Mucosa of gallbladder (tissue), 1 donor: ENCODE data around the gene SNX9. TPM values are rescaled to one million over a fixed set of nuclear protein-coding genes. Genes with fewer than 3 reads are reported as not detected.
A peak's percentile ranks its signal among the peaks of the same experiment; 100 is the strongest.
"Not testable (repeated sequence)": the region's sequence is repeated elsewhere in the genome, so short reads cannot be mapped to it uniquely, and the experiment has no call there.

Source experiments
- DNase-seq: peaks from one replicate; pipeline ENCODE4 v3.0.0-alpha.2; 2020; ENCODE audit warnings: low spot score
- total RNA-seq: library from RNA; stranded (reverse); gene quantifications from one replicate; pipeline ENCODE4 v1.2.1, GENCODE V29; 2021
- donor health status: DM: no; HTN: no; CAD: no.

The SNX9 gene
- total RNA-seq, 1 donor from 2014 or later: 56.7 TPM

- no peak for DNase-seq
Measured at GRCh38 chr6:157921685-157922367, 98.8 kb downstream of the SNX9 start.

DNA sequence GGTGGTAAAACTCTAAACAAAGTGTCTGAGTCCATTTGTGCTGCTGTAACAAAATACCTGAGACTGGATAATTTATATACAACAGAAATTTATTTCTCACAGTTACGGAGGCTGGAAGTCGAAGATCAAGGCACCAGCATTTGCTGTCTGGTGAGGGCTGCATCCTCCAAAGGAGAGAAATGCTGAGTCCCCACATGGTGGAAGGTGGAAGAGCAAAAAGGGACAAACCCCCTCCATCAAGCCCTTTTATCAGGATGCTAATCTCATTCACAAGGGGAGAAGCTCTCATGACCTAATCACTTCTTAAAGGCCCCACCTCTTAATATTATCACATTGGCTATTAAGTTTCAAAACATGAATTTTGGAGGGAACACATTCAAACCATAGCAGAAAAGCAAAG lies 102.7 kb downstream of the SNX9 start:
- no peak for DNase-seq

GRCh38 chr6:157927011-157927410 lies 104.0 kb downstream of the SNX9 start:
- DNase-seq: no peak

GRCh38 chr6:157928428-157928827 lies 105.4 kb downstream of the SNX9 start:
- DNase-seq: no peak

DNA sequence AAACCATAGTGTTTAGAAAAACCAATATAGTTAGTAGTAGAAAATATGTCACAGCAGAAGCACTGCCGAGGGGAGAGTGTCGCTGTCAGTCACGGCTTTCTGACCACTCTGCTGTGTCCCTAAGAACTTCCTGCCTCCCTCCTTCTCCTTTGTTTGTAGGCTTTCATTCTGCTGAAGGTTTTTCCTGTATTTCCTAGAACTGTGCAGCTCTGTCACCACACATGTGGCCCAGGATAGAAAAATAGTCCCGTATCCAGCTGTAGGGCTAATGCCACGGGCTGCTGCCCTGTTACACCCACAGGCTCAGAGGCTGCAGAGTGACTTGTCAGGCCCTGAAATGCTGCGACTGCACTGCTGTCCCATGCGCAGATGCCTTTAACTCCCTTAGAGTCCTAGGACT lies 106.0 kb downstream of the SNX9 start:
- DNase-seq: no peak

GRCh38 chr6:157929765-157930319 lies 106.8 kb downstream of the SNX9 start:
- no peak for DNase-seq

DNA sequence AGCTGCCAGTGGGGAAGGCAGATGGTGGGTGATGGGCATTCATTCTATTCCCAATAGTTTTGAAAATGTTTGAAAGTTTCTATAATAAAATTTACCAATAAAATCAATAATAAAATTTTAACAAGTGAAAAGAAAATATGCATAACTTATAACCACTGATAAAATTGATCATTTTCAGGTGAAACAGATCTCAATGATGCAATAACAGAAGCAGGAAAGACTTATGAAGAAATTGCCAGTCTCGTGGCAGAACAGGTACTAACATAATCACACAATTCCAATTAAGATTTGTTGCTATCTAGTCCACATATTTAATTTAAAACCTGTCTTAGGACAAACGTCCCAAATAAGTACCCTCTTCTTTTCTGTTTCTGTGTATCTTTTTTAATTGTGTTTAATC lies 112.7 kb downstream of the SNX9 start:
- no peak for DNase-seq

- DNase-seq: no peak
Measured at GRCh38 chr6:157937318-157937717, 114.3 kb downstream of the SNX9 start.

DNA sequence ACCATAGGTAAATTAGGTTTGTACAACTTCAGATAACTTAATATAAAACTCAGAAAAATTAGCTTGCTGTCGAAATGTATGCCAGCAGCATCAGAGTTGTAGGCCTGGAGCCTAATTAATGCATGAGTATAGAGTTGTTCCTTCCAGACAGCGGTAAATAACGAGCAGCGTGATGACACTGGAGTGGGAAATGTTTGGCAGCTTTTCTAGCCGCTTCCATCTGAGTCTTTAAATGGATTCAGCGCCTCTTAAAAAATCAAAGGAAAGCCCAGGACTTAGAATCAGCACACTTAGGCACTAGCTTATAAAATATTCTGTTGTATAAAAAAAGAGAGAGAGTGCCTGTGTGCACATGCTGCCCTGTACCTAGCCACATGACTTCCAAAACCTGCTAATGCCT lies 114.9 kb downstream of the SNX9 start:
- DNase-seq: no peak

- DNase-seq: peak; percentile 50
Measured at GRCh38 chr6:157940375-157941036, 117.5 kb downstream of the SNX9 start.

DNA sequence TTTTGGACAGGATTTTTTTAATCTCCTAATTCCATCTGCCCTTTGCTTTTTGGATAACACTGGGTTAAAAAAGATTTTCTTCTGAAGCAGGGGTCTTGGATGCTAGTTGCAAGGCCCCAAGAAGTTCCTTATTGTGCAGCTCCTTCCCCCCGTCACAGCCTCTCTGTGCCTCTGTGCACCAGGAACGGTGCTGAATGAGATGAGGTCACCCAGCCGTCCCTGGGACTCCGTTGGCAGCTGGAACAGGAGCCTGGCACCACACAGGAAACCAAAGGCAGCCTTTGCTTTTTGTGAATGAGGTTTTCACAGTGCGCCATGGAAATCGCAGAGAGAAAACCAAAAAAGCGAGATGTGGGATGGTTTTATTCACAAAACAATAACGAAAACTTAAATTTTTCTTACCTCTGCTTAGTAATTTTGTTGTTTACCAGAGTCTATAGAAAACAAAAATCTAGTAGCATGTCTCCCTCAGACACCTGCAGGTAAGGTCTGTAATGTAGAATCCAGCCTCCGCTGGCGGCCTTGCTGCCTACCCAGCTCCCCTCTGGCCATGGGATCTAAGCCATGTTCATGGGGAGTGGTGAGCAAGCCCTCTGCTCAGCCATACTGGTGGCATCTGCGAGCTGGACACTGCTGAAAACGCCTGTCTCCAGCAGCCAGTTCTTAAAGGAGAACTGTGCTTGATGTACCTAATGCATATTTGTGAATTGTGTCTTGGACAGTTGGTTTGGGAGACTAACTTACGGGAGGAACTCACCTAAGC lies 118.2 kb downstream of the SNX9 start:
- peak; percentile 29 for DNase-seq

DNA sequence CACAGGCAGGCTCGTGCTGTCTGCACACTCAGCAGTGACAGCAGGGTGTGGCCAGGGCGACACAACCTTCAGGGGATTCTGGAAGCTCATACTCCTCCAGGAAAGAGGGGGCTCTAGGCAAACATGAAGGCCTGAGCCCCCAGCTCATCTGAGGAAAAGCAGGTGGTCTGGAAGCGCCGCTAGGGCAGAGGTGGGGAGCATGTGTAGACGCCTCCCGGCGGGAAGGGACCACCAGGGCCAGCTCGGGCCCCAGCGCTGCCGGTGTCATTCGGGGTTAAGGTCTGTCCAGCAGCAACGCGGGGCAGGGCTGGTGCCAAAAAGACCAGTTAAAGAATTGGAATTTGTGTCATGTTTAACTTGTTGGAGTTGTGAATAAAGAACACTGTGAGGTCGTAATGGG lies 119.3 kb downstream of the SNX9 start:
- DNase-seq: no peak

GRCh38 chr6:157943249-157943963 lies 120.4 kb downstream of the SNX9 start:
- DNase-seq: no peak

DNA sequence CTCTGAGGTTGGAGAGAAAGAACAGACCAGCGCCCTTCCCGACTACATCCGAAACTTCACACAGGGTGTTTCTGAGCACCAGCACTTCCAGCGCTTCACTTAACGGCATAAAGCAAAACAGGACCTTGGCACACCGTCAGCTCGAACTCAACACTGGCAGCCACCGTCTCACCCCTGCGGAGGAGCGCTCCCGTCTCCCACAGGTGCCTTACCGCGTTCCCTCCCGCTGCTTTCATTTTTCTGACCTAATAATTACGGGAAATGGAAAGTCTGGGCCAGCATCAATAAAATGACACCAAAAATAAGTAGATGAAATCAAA lies 120.9 kb downstream of the SNX9 start:
- no peak for DNase-seq

DNA sequence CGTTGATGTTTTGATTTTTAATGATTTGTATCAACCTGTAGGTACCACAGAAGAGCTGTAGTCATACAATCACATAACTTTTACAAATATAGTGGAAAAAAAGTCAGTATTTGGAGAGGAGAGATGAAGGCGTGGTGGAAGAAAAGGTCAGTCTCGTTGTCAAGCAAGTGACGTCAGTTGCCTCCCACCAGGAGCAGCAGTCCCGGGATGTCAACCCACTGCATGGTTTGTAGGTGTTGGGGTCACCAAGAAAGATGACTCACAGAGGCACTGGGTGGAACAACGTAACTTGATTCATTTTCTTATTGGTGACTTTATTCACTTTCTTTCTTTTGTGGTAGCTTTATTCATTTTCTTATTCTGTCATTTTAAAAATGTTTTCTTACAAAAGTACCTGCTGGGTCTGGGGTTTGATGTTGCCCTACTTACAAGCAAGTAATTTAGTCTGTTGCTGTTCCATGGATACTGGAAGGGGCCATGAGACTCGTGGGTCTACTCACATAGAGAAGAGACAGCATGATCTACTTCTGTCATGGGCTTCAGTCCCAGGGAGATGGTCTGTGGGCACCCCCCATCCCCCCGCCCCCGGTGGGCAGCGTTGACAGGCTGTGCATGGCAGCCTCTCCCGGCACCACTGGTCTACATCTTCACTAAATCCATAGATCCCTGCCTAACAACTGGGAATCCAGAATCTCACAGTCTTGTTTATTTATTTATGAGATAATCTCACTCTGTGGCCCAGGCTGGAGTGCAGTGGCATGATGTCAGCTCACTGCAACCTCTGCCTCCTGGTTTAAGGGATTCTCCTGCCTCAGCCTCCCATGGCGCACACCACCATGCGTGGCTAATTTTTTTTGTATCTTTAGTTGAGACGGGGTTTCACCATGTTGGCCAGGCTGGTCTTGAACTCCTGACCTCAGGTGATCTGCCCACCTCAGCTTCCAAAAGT lies 122.2 kb downstream of the SNX9 start:
- no peak for DNase-seq

DNA sequence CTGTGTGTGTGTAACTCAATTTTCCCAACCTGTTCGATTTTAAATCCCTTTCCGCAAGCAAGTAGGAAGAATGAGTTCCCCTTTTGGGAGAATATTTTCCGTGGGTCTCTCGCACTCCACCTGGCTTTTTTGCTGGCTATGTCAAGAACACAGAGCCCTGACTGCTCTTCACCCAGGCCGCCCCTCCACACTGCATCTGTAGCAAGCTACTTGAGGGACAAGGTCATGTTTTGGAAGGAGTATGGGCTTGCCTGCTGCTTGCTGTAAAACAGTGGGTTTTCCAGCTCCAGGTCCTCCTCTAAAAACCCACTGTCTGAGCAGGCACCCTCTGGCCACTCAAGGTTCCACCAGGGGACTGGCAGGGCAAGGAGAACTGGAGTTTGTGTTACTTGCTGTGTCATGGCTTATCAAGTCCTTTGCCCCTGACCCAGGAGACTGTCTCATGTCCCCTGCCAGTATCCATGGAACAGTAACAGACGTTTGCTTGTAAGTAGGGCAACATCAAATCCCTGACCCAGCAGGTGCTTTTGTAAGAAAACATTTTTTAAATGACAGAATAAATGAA lies 123.1 kb downstream of the SNX9 start:
- DNase-seq: no peak

GRCh38 chr6:157946865-157947532 lies 124.0 kb downstream of the SNX9 start:
- no peak for DNase-seq

GRCh38 chr6:157950899-157951298 lies 127.9 kb downstream of the SNX9 start:
- DNase-seq: not testable (repeated sequence)

- DNase-seq: no peak
Measured at GRCh38 chr6:157951828-157952227, 128.8 kb downstream of the SNX9 start.

DNA sequence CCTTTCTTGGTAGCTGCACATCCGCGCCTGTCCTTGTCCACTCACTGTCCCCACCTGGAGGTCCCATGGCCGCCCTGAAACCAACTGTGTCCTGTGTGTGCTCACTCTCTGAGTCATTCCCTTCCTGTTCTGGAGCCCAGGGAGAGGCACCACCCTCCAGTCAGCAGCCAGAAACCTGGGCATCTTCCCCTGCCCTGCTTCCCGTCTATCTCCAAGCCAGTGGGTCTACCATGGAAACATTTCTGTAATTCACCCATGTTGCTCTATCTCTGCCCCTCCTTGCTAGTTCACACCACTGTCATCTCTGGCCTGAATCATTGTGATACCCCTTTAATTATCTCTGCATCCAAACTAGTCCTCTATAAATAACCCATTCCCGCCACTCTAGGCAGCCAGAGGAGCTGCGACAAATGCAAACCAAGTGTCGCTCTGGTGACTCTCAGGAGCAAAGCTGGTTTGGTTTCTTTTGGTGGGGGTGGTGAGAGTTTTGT lies 129.9 kb downstream of the SNX9 start:
- no peak for DNase-seq
